ENCODE results near the gene BRIP1. TPM values are rescaled to one million over a fixed set of nuclear protein-coding genes. Genes with fewer than 3 reads are reported as not detected.

The BRIP1 gene
- total and polyA plus RNA-seq, 4 donors = 0.13 to 1.4 (median 0.44) TPM

DNA sequence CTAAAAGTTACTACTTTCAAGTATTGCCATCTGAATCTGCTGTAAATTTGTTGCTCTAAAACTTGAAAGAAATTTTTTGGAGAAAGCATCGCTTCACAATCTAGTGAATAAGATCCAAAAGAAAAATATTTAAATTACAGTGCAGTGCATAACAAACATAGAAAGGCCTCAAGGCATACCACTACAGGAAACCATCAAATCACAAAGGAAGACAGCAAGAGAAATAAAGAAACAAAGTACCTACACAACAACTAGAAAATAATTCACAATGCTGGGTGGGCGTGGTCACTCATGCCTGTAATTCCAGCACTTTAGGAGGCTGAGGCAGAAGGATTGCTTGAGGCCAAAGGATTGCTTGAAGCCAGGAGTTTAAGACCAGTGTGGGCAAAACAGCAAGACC lies 104.9 kb downstream of the BRIP1 start:
- intact Hi-C loops (cut with DNase I) = no loop called here
- 97% methylated on average over 2 of the region's 2 CpGs for WGBS, 2 donors
- Histone ChIP-seq H3K4me3 (ENCODE audit: low read length in 2 of 2) (no peak overlapping the region), H3K36me3 (ENCODE audit: control insufficient read depth in 1 of 2, insufficient read depth in 2 of 2, low read length in 1 of 2) (no peaks in the 10 kb centered on the region), H3K9me3 (ENCODE audit: control insufficient read depth, low read length) (no peaks in the 10 kb centered on the region), H3K4me1 (ENCODE audit: control insufficient read depth in 1 of 2, insufficient read depth in 2 of 2, low read length in 2 of 2) (no peaks in the 10 kb centered on the region), H3K27me3 (ENCODE audit: control insufficient read depth in 1 of 2, insufficient read depth in 2 of 2, low read length in 1 of 2) (no peaks in the 10 kb centered on the region), H3K27ac (ENCODE audit: low read depth in 1 of 2, low read length in 2 of 2) (no peak overlapping the region)
- no peak for ATAC-seq (ENCODE audit: low FRiP score)
- DNase-seq = no peak

DNA sequence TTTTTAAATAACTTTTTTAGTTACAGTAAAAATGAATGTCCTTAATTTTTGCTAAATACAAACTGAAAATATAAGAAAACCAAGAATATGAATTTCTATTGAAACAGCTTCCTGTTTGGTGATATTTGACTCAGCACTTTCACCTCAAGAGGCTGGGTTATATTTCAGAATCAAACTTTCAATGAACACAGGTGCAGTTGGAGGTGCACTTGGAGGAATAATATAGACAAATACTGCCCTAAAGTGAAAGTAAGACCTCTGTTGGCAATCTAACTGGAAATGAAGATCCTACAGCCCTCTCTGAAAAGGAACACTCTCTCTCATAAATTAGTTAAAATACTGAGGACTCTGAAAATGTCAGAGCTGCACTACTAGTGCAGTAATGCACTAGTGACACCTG lies 106.2 kb downstream of the BRIP1 start:
- Histone ChIP-seq H3K4me3 (ENCODE audit: low read length in 2 of 2) (no peak overlapping the region), H3K36me3 (ENCODE audit: control insufficient read depth in 1 of 2, insufficient read depth in 2 of 2, low read length in 1 of 2) (no peaks in the 10 kb centered on the region), H3K27ac (ENCODE audit: low read depth in 1 of 2, low read length in 2 of 2) (no peak overlapping the region), H3K9me3 (ENCODE audit: control insufficient read depth, low read length) (no peaks in the 10 kb centered on the region), H3K27me3 (ENCODE audit: control insufficient read depth in 1 of 2, insufficient read depth in 2 of 2, low read length in 1 of 2) (no peaks in the 10 kb centered on the region), H3K4me1 (ENCODE audit: control insufficient read depth in 1 of 2, insufficient read depth in 2 of 2, low read length in 2 of 2) (no peaks in the 10 kb centered on the region)
- no peak for DNase-seq
- intact Hi-C loops (cut with DNase I) = no loop called here
- ATAC-seq (ENCODE audit: low FRiP score) = no peak

DNA sequence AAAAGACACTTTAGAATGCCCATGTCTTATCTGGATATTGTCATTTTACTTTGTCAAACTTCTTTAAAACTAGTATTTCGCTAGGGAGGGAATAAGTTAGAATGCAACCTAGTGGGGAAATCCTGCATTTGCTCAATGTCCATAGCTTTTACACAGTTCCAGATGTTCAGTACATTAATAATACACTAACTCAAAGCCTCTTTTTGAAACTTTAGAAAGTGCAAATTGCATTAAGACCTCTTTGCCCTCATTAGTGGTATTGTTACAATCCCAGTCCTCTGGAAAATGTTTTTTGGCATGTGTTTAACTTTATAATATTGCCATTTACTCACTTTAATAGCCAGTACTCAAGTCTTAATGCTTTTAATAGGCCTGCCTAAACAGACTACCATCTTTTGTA lies 106.8 kb downstream of the BRIP1 start:
- ATAC-seq (ENCODE audit: low FRiP score) (no peak), DNase-seq (no peak)
- H3K4me1 ChIP-seq (ENCODE audit: control insufficient read depth in 1 of 2, insufficient read depth in 2 of 2, low read length in 2 of 2) = no peaks in the 10 kb centered on the region
- no peak overlapping the region for H3K27ac ChIP-seq (ENCODE audit: low read depth in 1 of 2, low read length in 2 of 2)
- H3K27me3 ChIP-seq (ENCODE audit: control insufficient read depth in 1 of 2, insufficient read depth in 2 of 2, low read length in 1 of 2) = no peaks in the 10 kb centered on the region
- 89 to 90% methylated on average over 1 of the region's 1 CpG for WGBS, 2 donors
- intact Hi-C loops (cut with DNase I) = no loop called here
- no peak overlapping the region for H3K4me3 ChIP-seq (ENCODE audit: low read length in 2 of 2)
- no peaks in the 10 kb centered on the region for H3K9me3 ChIP-seq (ENCODE audit: control insufficient read depth, low read length)
- H3K36me3 ChIP-seq (ENCODE audit: control insufficient read depth in 1 of 2, insufficient read depth in 2 of 2, low read length in 1 of 2) = no peaks in the 10 kb centered on the region

DNA sequence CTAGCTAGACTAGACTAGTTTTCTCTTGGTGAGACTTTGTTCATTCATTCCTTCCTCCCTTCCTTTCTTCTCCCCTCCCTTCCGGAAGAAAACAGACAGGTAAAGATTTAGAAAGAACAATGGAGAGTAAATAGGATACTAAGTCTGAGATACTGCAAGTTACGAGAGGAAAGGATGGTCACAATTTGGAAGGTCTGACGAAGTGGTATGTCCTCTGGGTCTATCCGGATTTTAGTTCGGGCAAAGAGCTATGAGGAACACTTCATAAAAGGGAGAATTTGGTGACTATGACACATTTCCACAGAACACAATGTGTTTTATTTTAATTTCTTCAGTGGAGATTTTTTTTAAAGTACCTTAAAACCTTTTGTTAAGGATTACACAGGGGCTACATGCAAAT lies 107.7 kb downstream of the BRIP1 start:
- no peak overlapping the region for H3K27ac ChIP-seq (ENCODE audit: low read depth in 1 of 2, low read length in 2 of 2)
- intact Hi-C loops (cut with DNase I) = no loop called here
- WGBS, 2 donors = 97% methylated on average over 5 of the region's 5 CpGs
- H3K27me3 ChIP-seq (ENCODE audit: control insufficient read depth in 1 of 2, insufficient read depth in 2 of 2, low read length in 1 of 2) = no peaks in the 10 kb centered on the region
- no peak overlapping the region for H3K4me3 ChIP-seq (ENCODE audit: low read length in 2 of 2)
- no peaks in the 10 kb centered on the region for H3K9me3 ChIP-seq (ENCODE audit: control insufficient read depth, low read length)
- H3K36me3 ChIP-seq (ENCODE audit: control insufficient read depth in 1 of 2, insufficient read depth in 2 of 2, low read length in 1 of 2) = no peaks in the 10 kb centered on the region
- ATAC-seq (ENCODE audit: low FRiP score) (no peak), DNase-seq (no peak)
- no peaks in the 10 kb centered on the region for H3K4me1 ChIP-seq (ENCODE audit: control insufficient read depth in 1 of 2, insufficient read depth in 2 of 2, low read length in 2 of 2)

DNA sequence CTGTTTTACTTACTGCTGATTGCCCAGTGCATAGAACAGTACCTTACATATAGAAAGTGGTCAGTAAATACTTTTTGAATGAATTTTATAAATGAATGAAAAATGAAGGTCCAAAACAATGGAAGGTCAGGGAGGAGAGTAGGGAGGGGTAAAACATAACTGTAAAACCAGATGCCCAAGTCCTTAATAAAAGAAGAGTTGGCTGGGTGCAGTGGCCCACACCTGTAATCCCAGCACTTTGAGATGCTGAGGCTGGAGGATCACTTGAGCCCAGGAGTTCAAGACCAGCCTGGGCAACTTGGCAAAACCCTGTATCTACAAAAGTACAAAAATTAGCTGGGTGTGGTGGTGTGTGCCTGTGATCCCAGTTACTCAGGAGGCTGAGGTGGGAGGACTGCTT lies 108.2 kb downstream of the BRIP1 start:
- no peaks in the 10 kb centered on the region for H3K4me1 ChIP-seq (ENCODE audit: control insufficient read depth in 1 of 2, insufficient read depth in 2 of 2, low read length in 2 of 2)
- no peak for DNase-seq
- intact Hi-C loops (cut with DNase I) = no loop called here
- H3K9me3 ChIP-seq (ENCODE audit: control insufficient read depth, low read length) = no peaks in the 10 kb centered on the region
- ATAC-seq (ENCODE audit: low FRiP score) = no peak
- H3K27ac ChIP-seq (ENCODE audit: low read depth in 1 of 2, low read length in 2 of 2) = no peak overlapping the region
- H3K4me3 ChIP-seq (ENCODE audit: low read length in 2 of 2) = no peak overlapping the region
- no peaks in the 10 kb centered on the region for H3K27me3 ChIP-seq (ENCODE audit: control insufficient read depth in 1 of 2, insufficient read depth in 2 of 2, low read length in 1 of 2)
- no peaks in the 10 kb centered on the region for H3K36me3 ChIP-seq (ENCODE audit: control insufficient read depth in 1 of 2, insufficient read depth in 2 of 2, low read length in 1 of 2)

DNA sequence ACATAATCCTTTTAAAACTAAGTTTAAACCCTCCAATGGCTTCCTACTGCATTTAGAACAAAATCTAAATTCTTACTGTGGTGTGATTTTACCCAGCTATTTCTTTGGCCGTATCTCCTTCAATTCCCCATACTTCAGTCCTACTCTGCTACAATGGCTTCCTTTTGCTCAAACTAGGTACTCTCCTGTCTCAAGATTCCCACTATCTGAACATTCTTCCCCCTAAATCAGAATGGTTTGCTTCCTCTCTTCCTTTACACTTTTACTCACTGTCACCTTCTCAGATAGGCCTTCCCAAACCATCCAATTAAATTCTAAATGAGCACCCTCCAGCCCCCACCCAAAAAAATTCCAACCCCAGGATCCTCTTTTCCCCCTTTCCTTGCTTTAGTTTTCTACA lies 109.2 kb downstream of the BRIP1 start:
- H3K9me3 ChIP-seq (ENCODE audit: control insufficient read depth, low read length) = no peaks in the 10 kb centered on the region
- ATAC-seq (ENCODE audit: low FRiP score) = no peak
- intact Hi-C loops (cut with DNase I) = no loop called here

DNA sequence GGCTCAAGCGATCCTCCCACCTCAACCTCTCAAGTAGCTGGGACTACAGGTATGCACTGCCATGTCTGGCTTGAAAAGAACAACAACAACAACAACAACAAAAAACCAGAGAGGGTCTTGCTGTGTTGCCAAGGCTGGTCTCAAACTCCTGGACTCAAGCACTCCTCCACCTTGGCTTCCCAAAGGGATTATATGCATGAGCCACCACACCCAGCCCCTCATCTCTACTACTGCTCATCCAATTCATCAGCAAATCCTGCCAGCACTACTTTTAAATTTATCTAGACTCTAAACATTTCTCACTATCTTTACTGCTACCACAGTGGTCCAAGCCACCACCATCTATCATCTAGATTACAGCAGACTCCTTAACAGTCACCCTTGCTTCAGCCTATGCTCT lies 109.6 kb downstream of the BRIP1 start:
- no peaks in the 10 kb centered on the region for H3K9me3 ChIP-seq (ENCODE audit: control insufficient read depth, low read length)
- intact Hi-C loops (cut with DNase I) = no loop called here
- no peaks in the 10 kb centered on the region for H3K36me3 ChIP-seq (ENCODE audit: control insufficient read depth in 1 of 2, insufficient read depth in 2 of 2, low read length in 1 of 2)
- H3K27me3 ChIP-seq (ENCODE audit: control insufficient read depth in 1 of 2, insufficient read depth in 2 of 2, low read length in 1 of 2) = no peaks in the 10 kb centered on the region
- no peak for ATAC-seq (ENCODE audit: low FRiP score)
- WGBS, 2 donors = 83 to 100% methylated on average over 1 of the region's 1 CpG
- H3K4me1 ChIP-seq (ENCODE audit: control insufficient read depth in 1 of 2, insufficient read depth in 2 of 2, low read length in 2 of 2) = no peaks in the 10 kb centered on the region
- H3K27ac ChIP-seq (ENCODE audit: low read depth in 1 of 2, low read length in 2 of 2) = no peak overlapping the region
- DNase-seq = no peak
- H3K4me3 ChIP-seq (ENCODE audit: low read length in 2 of 2) = no peak overlapping the region

More for the DNA sequence above, 109.2 kb downstream of the BRIP1 start:
- DNase-seq = no peak
- 89% methylated on average over 1 of the region's 1 CpG for WGBS, 2 donors
- no peaks in the 10 kb centered on the region for H3K36me3 ChIP-seq (ENCODE audit: control insufficient read depth in 1 of 2, insufficient read depth in 2 of 2, low read length in 1 of 2)
- H3K4me1 ChIP-seq (ENCODE audit: control insufficient read depth in 1 of 2, insufficient read depth in 2 of 2, low read length in 2 of 2) = no peaks in the 10 kb centered on the region
- no peak overlapping the region for H3K27ac ChIP-seq (ENCODE audit: low read depth in 1 of 2, low read length in 2 of 2)
- H3K27me3 ChIP-seq (ENCODE audit: control insufficient read depth in 1 of 2, insufficient read depth in 2 of 2, low read length in 1 of 2) = no peaks in the 10 kb centered on the region
- H3K4me3 ChIP-seq (ENCODE audit: low read length in 2 of 2) = no peak overlapping the region

DNA sequence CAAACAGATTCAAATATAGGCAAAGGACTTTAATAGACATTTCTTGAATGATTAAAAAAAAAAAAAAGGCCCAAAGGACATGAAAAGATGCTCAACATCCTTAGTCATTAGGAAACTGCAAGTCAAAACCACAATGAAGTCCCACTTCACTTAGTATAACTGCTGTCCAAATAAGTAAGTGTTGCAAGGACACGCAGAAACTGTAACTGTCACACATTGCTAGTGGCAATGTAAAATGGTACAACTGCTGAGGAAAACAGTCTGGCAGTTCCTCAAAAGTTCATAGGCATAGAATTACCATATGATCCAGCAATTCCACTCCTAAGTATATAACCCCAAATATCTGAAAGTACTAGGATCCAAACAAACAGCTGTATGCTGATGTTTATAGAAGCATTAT lies 112.7 kb downstream of the BRIP1 start:
- H3K27me3 ChIP-seq (ENCODE audit: control insufficient read depth in 1 of 2, insufficient read depth in 2 of 2, low read length in 1 of 2) = no peaks in the 10 kb centered on the region
- WGBS, 2 donors = 93 to 95% methylated on average over 1 of the region's 1 CpG
- H3K4me1 ChIP-seq (ENCODE audit: control insufficient read depth in 1 of 2, insufficient read depth in 2 of 2, low read length in 2 of 2) = no peaks in the 10 kb centered on the region
- intact Hi-C loops (cut with DNase I) = no loop called here
- H3K9me3 ChIP-seq (ENCODE audit: control insufficient read depth, low read length) = no peaks in the 10 kb centered on the region
- no peak for DNase-seq
- H3K36me3 ChIP-seq (ENCODE audit: control insufficient read depth in 1 of 2, insufficient read depth in 2 of 2, low read length in 1 of 2) = no peaks in the 10 kb centered on the region
- ATAC-seq (ENCODE audit: low FRiP score) = no peak
- no peak overlapping the region for H3K27ac ChIP-seq (ENCODE audit: low read depth in 1 of 2, low read length in 2 of 2)
- no peak overlapping the region for H3K4me3 ChIP-seq (ENCODE audit: low read length in 2 of 2)

DNA sequence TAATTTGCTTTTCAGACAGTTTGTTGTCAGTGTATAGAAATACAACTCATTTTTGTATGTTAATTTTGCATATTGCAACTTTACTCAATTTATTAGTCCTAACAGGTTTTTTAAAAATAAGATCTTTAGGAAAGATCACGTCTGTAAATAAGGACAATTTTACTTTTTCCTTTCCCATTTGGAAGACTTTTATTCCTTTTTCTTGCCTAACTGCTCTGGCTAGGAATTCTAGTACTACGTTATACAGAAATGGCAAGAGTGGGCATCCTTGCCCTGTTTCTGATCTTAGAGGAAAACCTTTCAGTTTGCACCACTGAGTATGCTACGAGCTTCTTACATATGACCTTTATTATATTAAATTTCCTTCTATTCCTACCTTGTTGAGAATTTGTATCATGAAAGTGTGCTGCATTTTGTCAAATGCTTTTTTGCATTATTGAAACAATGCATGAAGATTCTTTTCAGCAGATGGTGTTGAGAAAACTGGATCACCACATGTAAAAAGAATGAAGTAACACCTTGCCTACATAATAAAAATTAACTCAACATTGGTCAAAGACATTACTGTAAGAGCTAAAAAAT lies 113.4 kb downstream of the BRIP1 start:
- intact Hi-C loops (cut with DNase I) = no loop called here
- Histone ChIP-seq H3K27me3 (ENCODE audit: control insufficient read depth in 1 of 2, insufficient read depth in 2 of 2, low read length in 1 of 2) (no peaks in the 10 kb centered on the region), H3K4me1 (ENCODE audit: control insufficient read depth in 1 of 2, insufficient read depth in 2 of 2, low read length in 2 of 2) (no peaks in the 10 kb centered on the region), H3K9me3 (ENCODE audit: control insufficient read depth, low read length) (no peaks in the 10 kb centered on the region), H3K36me3 (ENCODE audit: control insufficient read depth in 1 of 2, insufficient read depth in 2 of 2, low read length in 1 of 2) (no peaks in the 10 kb centered on the region), H3K27ac (ENCODE audit: low read depth in 1 of 2, low read length in 2 of 2) (no peak overlapping the region), H3K4me3 (ENCODE audit: low read length in 2 of 2) (no peak overlapping the region)
- DNase-seq (no peak), ATAC-seq (ENCODE audit: low FRiP score) (no peak)
- 98 to 99% methylated on average over 3 of the region's 3 CpGs for WGBS, 2 donors

All from aorta (tissue), 5 donors.